GM23248 (cell line): ENCODE results near the gene PIBF1.

ENCODE experiments used
- EZH2 ChIP-seq: fragments of 200-600 bp; sonication (generic); IDR thresholded peaks from 2 replicates; pipeline ENCODE4 v1.6.1; 2018; ENCODE audit warnings: antibody characterized with exemption, mild to moderate bottlenecking; ENCODE audit not compliant: insufficient read depth, poor library complexity, severe bottlenecking
- EZH2phosphoT487 ChIP-seq: fragments of 200-600 bp; sonication (generic); IDR thresholded peaks from 2 replicates; pipeline ENCODE4 v1.6.1; 2018; ENCODE audit warnings: antibody characterized with exemption, moderate library complexity, mild to moderate bottlenecking, low read depth; ENCODE audit not compliant: insufficient read depth

GRCh38 chr13:72745260-72745659 lies 36.7 kb upstream of the PIBF1 start:
- TF ChIP-seq EZH2 (no peak), EZH2phosphoT487 (no peak)
